GM19324 (cell line): Measurements from ENCODE around the gene GPR142.
"Not testable (repeated sequence)": the region's sequence is repeated elsewhere in the genome, so short reads cannot be mapped to it uniquely, and the experiment has no call there.

ENCODE experiments used
- ATAC-seq: cut with Tn5 transposase; IDR thresholded peaks from one replicate; pipeline ENCODE4 v1.9.1; 2021; ENCODE audit warnings: mild to moderate bottlenecking, moderate library complexity; ENCODE audit not compliant: unreplicated experiment, low FRiP score

The GPR142 gene

DNA sequence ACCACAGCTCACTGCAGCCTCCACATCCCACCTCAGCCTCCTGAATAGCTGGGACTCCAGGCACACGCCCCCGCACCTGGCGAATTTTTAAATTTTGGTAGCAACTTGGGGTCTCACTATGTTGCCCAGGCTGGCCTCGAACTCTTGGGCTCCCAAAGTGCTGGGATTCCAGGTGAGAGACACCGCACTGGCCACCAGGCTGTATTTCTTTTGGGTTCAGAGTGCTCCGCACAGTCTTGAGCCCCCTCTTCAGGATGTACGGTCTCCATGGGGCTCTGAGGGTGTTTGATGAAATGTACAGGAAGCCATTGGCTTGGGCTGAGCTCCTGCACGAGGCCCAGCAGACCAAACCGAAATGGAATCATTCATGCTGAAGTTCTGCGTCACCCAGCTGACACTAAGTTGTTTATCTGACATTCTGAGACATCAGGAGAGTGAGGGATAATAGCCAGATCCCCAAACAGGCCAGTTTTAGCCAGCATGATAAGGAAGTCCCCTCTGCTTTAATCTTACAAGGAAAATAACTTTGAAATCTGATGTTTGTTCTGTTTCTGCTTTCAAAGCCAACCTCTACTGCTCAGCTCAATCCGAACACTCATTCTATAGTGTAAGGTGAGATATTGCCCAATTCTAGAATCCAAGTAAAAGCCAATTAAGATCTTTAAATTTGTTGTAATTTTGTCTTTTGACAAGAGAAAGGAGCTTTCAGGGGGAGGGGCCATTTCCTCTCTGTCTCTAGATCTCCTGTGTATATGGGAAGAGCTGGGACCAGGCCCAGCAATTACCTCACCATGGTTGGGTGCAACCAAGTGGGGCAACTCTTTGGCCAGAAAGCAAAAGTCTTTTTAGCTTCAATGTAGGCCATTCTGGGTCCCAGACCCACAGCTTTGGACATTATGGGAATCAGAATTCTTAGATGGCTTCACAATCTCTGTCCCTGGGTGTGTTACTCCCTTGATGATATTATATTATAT lies 23.7 kb downstream of the GPR142 start:
- no peak for ATAC-seq

DNA sequence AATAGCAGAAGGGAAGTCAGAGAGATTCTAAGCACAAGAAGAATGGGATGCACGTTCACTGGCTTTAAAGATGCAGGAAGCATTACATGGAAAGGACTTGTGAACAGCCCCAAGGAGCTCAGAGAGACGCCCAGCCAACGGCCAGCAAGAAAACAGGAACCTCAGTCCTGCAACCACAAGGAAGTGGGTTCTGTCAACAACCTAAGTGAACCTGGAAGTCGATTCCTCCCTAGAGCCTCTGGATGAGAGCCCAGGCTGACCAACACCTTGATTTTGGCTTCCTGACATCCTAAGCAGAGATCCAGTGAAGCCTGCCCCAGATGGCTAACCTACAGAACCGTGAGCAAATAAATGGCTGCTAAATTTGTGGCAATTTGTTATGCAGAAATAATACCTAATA lies 24.5 kb downstream of the GPR142 start:
- ATAC-seq = no peak

DNA sequence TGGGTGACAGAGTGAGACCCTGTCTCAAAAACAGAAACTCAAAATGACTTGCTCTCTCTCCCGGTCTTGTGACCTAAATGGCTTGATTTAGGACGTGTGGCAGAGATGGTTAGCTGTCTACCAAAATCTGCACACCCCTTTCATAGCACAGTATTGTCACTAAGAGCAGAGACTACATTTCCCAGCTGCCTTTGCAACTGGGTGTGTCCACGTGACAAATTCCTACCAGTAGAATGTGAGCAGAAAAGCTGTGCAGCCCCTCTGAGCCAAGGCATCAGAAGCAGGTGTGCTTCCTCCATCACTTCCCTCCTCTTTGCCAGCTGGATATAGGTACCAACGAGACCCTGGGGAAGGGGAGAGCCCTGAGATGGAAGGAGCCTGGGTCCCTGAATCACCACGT lies 25.5 kb downstream of the GPR142 start:
- no peak for ATAC-seq

DNA sequence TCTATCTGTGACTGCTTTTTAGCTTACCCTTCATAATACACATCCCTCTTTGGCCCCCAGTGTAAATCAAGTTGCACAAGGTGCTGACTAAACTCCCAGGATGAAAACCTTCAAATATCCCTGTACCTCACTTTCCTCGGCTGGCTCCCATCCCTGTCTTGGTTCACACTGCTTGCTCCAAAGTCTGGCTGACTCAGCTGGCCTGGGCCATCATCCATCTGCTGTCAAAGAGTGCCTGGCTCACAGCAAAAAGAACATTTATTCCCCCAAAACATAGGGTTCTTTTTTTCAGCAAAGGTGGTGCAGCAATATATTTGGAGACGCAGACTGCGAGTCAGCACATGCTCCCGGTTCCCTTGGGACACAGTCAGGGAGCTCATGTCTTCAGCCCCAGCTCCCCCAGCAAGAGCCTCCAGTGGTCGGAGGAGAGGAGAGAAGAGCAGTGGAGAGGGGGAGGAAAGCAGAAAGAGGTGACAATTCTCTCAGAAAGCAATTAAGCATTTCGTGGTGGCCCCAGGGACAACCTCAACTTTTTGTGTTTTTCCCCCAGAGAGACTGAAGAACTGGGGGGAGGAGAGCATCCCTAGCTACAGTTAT lies 26.1 kb downstream of the GPR142 start:
- no peak for ATAC-seq

DNA sequence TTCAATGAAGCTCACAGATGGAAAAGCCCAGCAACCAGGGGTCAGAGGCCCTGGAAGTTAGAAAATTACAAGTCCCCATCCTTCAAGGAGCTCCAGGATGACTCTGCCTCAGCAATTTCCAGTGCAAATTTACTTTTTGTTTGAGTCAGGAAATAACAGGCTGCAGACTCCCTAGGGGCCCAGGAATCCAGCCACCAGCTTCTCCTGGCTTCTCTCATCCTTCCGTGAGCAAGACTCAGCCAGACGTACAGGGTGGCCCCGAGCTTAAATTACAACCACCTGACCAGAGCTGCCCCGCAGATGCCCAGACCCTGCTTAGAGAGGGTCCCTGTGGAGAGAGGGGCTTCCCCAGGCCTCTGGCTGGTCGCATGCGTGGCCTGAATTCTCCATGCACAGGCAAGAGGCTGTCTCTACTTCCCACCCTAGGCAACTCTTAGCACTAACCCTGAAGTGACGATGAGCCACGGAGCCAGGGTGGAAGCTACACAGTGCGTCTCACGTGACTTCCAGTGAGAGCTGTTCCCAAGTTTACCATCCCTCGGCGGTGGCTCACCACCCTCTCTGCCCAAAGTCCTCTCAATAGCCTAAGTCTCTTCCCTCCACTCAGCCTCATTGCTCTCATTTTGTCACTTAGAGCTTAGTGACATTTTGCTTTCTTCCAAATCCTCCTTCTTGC lies 27.1 kb downstream of the GPR142 start:
- no peak for ATAC-seq

DNA sequence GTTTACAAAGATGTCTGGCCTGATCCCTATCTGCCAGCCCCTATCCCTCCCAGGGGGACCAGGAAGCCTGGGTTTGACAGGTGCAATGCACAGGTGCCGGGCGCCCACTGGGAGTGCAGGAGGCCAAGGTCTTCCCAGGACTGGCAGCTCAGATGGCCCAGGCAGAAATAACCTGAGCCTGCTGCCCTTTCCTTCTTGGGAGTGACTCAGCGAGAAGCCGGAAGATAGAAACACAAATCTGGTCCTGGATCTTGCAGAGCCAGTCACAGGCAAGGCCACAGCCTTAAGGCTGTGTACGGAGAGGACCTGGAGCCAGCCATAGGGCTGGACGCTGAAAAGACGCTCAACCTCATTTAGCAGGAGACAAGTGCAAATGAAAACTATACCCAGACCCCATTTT lies 27.7 kb downstream of the GPR142 start:
- no peak for ATAC-seq

DNA sequence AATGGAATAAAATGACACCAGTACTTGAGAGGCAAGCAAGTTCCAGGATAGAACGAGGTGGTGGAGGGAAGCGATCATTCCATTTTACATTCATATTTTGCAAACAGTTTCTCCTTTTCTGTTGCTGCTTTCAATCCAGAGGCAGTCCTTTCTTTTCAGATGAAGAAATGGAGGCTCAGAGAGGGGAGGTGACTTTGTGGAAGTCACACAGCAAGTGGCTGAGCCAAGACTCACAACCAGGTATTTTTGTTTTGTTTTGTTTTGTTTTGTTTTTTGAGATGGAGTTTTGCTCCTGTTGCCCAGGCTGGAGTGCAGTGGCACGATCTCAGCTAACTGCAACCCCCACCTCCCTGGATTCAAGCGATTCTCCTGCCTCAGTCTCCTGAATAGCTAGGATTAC lies 29.3 kb downstream of the GPR142 start:
- ATAC-seq = no peak

DNA sequence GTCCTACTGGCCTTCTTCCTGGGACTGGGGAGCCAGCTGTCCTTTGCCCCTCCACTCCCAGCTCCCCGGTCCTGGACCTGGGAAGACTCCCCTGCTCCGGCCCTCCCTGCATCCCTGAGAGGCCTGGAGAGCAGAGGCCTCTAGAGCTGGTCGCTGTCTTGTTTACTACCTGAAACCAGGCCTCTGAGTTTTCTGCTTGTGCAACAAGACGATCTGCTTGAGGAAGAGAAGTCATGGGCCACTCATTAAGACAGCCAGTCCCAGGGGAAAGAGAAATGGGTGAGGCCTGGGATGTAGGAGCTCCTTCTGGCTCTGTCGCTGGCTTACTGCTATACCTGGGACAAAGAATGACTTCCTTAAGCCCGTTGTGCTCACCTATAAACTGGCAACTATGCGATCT lies 34.7 kb downstream of the GPR142 start:
- ATAC-seq = no peak

DNA sequence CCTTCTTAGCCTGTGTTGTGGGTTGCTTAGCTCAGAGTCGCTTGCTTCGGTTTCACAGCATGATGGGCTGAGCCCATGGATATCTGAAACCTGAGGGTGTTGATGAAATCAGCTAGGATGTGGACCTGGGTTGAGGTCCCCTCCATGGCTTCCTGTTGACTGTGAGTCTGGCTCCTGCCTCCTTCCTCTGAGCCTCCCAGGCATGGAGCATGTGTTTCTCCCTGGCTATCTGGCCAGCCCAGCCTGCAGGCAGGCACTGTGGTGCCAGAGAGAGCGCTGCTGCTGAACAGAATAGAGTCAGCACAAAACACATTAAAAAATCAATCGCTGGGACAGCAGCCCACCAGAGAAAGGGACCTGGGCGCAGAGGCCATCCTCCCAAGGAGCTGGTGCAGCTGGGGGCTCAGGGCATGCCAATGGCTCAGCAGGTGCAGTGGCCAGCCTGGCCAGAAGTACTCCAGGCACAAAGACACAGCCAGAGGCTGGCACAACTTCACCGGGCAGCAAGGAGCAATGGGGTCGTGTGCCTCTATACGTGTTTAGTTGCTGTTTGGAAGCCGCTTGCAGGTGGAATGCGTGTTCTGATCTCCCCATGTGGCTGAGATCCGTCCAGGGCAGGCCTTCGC lies 36.3 kb downstream of the GPR142 start:
- no peak for ATAC-seq

DNA sequence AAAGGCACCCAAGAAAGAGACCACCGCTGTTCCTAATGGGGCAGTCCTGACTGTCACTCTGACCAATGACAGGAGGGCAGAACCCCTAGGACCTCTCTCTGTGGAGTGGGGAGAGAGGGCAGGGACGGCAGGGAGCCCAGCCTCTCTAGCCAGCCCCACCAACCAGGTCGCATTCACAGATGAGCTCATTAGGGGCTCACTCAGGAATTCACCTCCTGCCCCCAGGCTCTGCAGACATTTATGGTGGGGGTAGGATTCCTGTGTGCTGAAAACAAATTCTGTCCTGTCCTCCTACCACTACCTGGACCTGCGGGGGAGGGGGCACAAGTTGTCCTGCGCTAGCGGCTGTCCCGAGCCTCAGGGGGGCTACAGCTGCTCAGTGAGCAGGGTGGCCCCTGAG lies 36.9 kb downstream of the GPR142 start:
- ATAC-seq = no peak

DNA sequence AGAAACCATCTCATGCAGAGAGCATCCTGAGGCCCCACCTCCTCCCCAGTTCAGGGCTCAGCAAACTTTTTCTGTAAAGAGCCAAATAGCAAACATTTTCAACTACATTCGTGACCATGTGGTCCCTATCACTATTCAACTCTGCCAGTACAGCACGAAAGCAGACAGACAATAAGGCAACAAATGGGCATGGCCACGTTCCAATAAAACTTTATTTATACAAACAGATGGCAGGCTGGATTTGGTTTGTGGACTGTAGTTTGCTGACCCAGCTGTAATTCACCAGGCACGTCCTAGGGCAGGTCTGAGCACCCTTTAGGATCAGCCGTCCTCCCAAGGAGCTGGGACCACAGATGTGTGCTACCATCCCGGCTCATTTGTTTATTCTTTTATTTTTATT lies 37.5 kb downstream of the GPR142 start:
- no peak for ATAC-seq

DNA sequence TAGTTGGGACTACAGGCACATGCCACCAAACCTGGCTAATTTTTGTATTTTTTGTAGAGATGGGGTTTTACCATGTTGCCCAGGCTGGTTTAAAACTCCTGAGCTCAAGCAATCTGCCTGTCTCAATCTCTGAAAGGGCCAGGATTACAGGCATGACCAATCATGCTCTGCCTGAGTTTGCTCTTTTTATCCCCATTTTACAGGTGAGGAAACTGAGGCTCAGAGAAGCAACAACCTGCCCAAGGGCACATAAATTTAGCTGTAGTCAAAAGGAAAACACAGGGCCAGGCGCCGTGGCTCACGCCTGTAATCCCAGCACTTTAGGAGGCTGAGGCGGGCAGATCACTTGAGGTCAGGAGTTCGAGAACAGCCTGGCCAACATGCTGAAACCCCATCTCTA lies 38.0 kb downstream of the GPR142 start:
- not testable (repeated sequence) for ATAC-seq

DNA sequence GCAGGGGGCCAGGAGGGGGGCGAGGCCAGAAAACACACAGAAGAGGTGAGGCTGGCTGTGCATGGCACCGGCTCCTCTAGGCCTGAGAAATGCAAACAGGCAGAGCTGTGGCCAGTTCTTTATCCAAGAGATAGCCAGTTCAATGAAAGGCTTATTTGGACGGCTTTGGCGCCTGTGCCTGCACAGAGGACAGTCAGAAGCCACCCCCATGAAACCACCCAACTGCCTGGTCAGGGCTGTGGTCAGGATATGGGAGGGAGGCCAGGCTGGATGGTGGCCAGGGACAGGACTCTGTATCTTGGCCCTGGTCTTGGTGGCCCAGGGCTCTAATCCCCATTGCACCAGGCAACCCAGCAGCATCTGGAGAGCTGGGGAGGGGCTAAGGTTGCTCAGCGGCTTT lies 40.1 kb downstream of the GPR142 start:
- ATAC-seq = no peak

DNA sequence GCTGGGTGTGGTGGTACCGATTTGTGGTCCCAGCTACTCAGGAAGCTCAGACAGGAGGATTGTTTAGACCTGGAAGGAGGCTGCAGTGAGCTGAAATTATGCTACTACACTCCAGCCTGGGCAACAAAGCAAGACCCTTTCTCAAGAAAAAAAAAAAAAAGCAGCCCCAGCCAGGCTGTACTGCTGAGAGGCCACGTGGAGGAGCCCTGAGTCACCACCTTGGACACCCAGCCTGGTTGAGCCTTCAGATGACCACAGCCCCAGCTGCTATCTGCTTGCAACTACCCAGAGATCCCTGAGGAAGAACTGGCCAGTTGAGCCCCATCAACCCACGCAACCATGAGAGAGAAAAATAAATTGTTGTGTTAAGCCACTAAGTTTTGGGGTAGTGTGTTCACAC lies 41.0 kb downstream of the GPR142 start:
- ATAC-seq = no peak

DNA sequence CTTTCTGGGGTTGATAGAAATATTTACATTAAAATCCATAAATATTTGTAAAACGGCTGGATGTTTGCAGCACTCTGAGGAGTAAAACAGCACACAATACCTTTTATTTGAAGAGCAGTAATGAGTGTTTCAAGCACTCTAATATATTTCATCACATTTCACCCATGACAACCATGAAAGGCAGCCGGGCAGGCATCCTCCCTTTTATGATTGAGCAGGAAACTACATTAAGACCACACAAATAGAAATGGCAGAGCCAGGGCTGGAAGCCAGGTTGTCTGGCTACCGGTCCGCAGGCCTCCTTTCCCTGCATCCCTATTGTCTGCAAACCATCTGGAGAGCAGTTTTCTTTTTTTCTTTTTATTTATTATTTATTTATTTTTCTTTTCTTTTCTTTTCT lies 41.5 kb downstream of the GPR142 start:
- ATAC-seq = no peak

DNA sequence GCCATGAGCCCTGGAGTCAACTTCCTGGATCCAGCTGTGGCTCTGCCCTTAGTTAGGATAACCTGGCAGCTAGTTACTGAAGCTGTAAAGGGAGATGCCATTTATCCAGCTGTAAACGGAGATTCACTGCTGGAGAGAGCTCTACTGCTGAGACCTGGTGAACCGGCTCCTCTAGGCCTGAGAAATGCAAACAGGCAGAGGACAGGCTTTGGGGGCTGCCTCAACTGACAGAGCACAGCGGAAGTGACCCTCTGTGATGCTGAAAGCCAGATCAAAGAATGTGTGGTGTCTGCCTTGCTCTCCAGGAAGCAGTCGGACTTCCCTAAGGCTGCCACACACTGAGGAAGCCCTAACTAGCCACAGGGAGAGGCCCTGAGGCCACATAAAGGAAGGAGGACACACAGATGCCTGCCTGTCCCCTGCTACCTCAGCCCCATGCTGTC lies 42.7 kb downstream of the GPR142 start:
- ATAC-seq = no peak

DNA sequence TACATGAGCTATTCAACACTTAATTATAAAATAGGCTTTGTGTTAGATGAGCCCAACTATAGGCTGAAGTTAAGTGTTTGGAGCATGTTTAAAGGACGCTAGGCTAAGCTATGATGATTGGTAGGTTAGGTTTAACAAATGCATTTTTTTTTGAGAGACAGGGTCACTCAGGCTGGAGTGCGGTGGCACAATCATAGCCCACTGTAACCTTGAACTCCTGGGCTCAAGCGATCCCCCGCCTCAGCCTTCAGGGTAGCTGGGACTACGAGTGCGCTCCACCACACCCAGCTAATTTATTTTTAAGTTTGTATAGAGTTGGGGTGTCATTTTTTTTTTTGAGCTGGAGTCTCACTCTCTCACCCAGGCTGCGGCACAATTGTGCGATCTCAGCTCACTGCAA lies 45.3 kb downstream of the GPR142 start:
- ATAC-seq = no peak

DNA sequence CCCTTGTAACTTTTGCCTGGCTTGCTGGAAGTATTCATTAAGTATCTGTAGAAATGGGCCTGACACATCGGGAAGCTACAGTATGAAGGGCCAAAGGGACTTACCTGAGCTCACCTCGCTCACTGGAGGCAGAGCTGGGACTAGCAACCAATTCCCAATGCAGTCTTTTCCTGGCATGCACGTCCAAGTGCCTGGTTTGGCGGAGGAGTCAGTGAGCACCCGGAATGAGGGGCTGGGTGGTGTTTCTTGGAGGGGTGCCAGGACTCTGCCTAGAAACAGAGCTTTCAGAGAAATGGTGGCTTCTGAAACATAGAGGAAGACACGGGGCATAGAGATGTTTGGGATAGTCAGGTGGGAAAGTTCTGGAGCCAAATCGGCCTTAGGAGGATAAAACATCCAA lies 46.2 kb downstream of the GPR142 start:
- ATAC-seq = no peak

DNA sequence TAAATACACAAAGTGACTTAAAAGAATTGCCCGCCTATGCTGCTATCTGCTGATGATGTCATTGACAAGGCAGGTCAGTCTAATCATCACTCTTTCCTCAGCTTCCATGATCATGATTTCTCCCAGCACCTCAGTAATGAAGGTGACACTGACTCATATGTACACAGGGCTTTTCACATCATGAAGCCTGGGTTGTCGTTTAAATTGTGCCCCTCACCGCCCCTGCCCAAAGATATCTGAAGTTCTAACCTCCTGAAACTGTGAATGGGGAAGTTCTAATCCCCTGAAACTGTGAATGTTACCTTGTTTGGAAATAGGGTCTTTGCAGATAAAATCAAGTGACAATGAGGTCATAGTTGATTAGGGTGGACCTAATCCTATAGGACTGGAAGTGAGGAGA lies 47.2 kb downstream of the GPR142 start:
- ATAC-seq = no peak

DNA sequence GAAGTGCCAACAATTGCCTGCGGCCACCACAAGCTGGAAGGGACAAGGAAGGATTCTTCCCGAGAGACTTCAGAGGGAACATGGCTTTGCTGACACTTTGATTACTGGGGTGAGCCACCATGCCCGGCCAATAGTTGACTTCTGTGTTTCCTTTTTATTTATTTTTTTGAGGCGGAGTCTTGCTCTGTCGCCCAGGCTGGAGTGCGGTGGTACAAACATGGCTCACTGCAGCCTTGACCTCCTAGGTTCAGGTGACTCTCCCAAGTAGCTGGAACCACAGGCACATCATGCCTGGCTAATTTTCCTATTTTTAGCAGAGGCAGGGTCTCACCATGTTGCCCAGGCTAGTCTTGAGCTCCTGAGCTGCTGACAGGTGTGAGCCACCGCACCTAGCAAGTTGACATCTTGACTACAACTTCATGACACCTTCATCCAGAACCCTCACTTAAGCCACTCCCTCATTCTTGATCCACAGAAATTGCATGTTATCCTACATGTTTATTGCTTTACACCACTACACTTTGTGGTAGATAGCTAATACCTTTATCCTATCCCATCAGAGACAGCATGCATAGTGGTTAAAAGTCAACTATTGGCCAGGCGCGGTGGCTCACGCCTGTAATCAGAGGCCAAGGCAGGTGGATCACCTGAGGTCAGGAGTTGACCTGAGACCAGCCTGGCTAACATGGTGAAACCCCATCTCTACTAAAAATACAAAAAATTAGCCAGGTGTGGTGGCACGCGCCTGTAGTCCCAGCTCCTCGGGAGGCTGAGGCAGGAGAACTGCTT lies 48.5 kb downstream of the GPR142 start:
- no peak for ATAC-seq
